OCI-M1 (cell line): Measurements from ENCODE around the gene CTBP1.
A peak's percentile ranks its signal among the peaks of the same experiment; 100 is the strongest.

Experiments
- DNase-seq: peaks from one replicate; lab custom pipeline; 2025; lab: John Stamatoyannopoulos, UW

CTBP1 gene

GRCh38 chr4:1174941-1175634, 73.8 kb downstream of the CTBP1 start:
- no peak for DNase-seq

- DNase-seq, result no peak
Observed at GRCh38 chr4:1172971-1173757, 75.8 kb downstream of the CTBP1 start.

- DNase-seq, result no peak
Observed at GRCh38 chr4:1172228-1172851, 76.6 kb downstream of the CTBP1 start, which contains the start of gene SPON2. Gene SPON2, minus strand, starts transcription at chr4:1172583.

DNA sequence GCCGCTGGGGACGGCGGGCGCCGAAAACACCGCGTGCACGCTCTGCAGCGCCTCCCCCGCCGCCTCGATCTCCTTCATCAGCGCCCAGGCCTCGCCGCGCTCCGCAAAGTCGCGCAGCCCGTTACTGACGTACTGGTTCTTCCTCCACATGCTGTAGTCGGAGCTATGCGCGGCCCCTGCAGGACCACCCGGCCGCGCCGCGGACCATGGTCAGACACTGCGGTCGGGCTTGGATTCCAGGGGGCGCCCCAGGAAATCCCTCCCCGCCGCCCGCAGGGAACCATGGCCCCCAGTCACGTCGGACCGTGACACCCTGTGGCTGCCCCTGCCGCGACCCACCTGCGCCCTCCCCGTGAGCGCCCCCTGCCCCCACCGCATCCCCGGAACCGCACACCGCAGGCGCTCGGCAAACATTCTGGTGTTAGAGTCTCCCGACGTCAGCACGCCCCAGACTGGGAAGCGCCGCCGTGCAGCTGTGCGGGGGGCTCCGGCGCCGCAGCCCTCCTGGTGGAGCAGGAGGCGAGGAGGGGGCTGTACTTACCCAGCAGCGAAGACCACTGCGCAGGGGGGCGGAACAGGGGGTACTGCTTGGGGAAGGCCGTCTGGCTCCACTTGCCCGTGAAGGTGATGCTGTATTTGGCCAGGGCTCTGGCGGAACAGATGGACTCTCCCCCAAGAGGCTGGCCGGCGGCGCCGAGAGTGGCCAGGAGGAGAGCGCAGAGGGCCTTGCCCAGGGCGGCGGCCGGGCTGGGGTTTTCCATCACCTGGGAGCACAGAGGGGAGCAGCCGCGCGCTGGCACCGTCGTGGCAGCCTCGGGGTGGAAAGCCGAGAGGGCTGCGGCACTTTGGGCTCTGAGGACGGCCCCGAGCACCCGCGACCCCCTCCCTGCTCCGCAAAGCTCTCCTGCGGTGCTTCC, 77.4 kb downstream of the CTBP1 start:
- no peak for DNase-seq

GRCh38 chr4:1170976-1171310, 78.0 kb downstream of the CTBP1 start:
- DNase-seq, result no peak

DNA sequence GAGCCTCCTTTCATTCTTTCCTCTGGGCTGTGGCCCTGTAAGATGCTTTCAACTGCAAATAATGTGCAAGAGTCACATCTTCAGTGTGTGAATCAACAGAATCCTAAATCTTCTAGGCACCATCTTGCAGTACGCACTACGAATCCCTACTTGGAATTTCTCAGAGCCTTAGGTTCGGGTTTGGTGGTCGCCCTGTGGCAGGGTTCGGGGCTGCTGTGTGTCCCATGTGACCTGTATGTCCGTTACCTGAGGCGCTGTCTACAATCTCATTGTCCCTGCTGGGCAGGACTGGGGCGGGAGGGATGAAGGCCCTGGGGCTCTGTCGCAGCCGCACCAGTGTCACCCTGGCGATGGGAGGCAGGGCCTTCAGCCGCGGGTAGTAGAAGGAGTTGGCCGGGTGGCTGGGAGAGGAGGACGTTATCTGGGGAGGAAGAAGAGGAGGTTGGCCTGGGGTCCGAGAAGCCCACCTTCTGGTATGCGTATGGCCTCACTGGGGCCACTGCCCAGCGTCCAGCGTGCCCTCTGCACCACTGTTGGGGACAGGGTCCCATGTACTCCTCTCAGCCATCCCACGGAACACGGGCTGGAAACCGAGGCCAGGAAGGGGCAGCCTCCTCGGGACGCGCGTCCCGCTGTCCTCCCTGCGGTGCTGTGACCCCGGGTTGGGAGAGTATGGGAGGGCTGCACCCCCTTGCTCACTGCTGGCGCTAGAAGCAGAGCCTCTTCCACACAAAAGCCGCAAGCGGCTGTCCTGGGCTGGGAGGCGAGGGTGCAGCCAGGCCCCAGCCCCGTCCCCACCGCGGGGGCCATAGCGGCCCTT, 78.6 kb downstream of the CTBP1 start:
- DNase-seq, result no peak

- no peak for DNase-seq
Observed at GRCh38 chr4:1169691-1170096, 79.2 kb downstream of the CTBP1 start.

DNA sequence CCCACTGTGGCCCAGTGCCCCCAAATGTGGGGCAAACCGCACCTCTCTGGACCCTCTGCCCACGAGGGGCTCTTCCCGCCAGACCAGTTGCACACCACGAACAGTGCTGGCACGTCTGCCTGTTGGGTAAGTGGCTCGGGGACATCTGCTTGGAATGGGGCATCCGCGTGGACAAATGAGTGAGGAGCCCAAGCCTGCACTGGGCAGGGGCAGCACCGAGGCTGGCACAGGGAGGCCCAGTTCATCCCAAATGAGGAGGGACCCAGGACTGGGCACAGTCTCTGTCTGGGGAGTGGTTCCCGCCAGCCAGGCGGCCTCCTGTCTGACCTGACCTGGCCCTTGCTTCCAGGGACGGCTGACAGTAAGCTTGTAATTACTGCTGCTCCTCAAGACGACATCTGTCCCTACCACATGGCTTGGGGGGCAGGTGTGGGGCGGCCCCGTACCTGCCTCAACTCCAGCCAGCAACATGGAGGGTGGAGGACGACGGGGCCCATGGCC, 79.7 kb downstream of the CTBP1 start:
- no peak for DNase-seq

DNA sequence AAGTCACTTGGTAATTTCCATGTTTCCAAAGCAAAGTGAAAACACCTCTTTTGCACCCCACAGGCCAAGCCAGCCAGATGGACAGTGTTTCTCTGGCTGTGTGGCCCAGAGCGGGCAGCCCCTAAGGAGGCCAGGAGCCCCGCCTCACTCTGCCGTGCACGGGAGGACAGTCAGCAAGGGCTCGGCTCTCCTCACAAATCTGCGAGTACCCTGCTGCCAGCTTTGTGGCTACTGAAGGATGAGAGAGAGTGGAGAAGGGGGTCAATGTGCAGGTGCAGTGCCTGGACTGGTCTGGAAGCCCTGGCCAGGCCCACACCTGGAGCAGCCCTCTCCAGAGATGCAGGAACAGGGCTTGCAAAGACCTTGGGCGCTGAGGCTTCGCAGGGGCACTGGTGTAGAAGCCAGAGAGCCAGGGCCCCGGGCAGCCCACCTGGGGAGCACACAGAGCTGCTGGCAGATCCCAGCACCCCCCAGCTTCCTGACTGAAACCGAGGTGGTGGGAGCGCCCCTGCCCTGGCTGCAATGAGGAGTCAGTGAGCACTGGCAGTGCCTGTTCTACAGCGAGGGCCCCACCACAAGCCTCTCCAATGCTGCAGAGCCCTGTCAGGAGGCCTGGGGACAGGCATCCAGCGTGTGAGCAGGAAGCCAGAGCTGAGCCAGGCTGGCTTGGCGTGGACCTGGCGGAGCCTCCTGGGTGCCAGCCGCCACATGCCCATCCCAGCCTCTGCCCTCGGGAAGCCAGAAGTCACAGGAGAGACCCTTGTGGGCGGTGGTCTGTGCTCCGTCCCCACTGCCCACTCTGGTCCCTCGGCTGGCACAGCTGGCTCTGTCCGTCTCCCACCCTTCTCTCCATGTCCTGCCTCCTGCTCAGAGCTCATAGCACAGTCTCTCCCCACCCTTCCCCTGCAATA, 80.5 kb downstream of the CTBP1 start:
- no peak for DNase-seq

DNA sequence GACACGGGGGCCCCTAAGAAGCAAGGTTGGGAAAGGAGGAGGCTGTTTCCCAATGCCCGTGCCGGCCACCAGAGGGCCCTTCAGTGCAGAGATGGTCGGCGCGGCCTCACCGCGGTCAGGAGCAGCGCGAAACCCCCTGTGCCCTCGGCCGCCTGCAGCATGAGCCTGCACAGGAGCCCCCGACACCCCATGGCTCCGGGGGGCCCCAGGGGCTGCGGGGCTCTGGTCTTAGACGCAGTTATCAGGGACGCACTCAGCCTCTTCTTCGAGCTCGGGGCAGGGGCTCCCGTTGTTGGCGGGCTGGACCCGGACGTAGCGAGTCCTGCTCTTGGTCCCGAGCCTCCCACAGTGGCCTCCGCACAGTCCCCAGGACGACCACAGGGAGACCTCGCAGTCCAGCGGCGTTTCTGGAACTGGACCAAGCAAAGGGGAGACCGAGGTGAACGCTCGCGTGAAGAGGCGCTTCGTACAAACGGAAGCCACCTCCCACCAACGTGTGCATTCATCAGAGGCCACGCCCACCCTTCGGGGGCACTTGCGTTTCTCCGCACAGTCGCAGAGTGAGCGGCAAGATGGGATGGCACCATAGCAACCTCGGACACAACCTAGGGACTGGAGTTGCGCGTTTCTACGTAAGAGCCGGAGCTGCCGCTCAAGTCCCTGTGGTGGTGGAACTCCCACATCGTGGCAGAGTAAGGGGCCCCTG, 81.5 kb downstream of the CTBP1 start:
- DNase-seq, result peak; percentile 85

GRCh38 chr4:1166509-1167243, 82.3 kb downstream of the CTBP1 start:
- DNase-seq, result peak; percentile 16

DNA sequence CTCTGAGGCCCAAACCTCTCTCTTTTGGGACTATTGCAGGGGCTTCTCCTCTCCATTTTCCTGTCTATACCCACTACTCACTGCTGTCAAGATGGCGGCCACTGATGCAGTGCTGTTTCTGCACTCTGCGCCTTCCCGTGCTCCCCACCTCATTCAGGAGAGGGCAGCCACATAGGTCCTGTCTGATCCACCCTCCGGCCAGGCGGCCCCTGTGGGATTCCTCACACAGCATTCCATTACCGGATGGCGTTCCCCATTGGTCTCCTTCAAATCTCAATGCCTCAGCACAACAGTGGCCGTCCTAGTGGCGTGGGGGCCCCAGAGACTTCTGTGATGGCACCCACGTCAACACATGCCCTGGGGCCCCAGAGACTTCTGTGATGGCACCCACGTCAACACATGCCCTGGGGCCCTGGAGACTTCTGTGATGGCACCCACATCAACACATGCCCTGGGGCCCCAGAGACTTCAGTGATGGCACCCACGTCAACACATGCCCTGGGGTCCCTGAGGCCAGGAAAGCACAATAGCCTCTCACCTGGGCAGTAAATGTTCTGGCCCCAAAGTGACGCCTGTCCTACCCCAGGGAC, 83.9 kb downstream of the CTBP1 start:
- DNase-seq, result no peak

GRCh38 chr4:1164444-1164843, 84.5 kb downstream of the CTBP1 start:
- no peak for DNase-seq

DNA sequence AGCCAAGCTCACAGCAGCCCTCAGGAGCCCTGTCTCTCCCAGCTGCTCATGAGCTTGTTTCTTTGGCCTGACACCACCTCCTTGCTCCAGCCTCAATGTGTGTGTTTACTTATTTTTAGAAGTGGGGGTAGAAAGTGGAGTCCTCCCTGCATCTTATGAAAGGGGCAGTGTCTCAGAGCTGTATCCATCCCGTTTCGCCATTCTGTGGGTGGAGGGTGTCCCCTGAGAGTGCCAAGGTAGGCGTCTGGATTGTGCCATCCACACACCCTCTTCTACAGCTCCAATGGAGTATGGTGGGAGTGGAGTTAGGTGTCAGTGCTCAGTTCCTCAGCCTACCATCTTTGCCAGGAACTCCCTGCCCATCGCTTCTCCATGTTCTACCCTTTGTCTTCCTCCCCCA, 84.9 kb downstream of the CTBP1 start:
- no peak for DNase-seq
